SU-DHL-6 (cell line): Measurements from ENCODE around the gene TSPAN18.
"Not testable (repeated sequence)": the region's sequence is repeated elsewhere in the genome, so short reads cannot be mapped to it uniquely, and the experiment has no call there.

Experiments used
- H2AFZ ChIP-seq: fragments of 200-600 bp; sonication (generic); 2 replicates; pipeline ENCODE4 v1.6.1; 2014; ENCODE audit warnings: low read depth, mild to moderate bottlenecking, moderate library complexity, mixed read lengths, antibody characterized with exemption, low read length; ENCODE audit not compliant: severe bottlenecking
- H3F3A ChIP-seq: fragments of 200-600 bp; shearing (Covaris generic); 2 replicates; pipeline ENCODE4 v1.6.0; 2016; ENCODE audit warnings: antibody characterized with exemption, mild to moderate bottlenecking; ENCODE audit not compliant: insufficient read depth
- H3K27ac ChIP-seq: fragments of 200-600 bp; sonication (generic); 2 replicates; pipeline ENCODE4 v1.5.1; 2016; ENCODE audit warnings: low read depth, mild to moderate bottlenecking, low read length, moderate library complexity, mixed read lengths
- H3K27me3 ChIP-seq: fragments of 200-600 bp; sonication (generic), shearing (Covaris generic); 2 replicates; pipeline ENCODE4 v1.6.0; 2014; ENCODE audit warnings: mild to moderate bottlenecking, low read length
- H3K36me3 ChIP-seq: fragments of 200-600 bp; sonication (generic); 2 replicates; pipeline ENCODE4 v1.6.1; 2014; ENCODE audit warnings: mild to moderate bottlenecking, low read length, mixed read lengths
- H3K4me2 ChIP-seq: fragments of 300-600, 200-600 bp; shearing (Covaris generic), sonication (generic); 2 replicates; pipeline ENCODE4 v1.6.0; 2014; ENCODE audit warnings: low read length, low read depth, mild to moderate bottlenecking; ENCODE audit not compliant: poor library complexity, severe bottlenecking
- H3K4me3 ChIP-seq: fragments of 200-600 bp; sonication (generic); 2 replicates; pipeline ENCODE4 v1.5.1; 2014; ENCODE audit warnings: antibody characterized with exemption, low read length, mild to moderate bottlenecking, mixed read lengths; ENCODE audit not compliant: insufficient read depth, poor library complexity, severe bottlenecking
- H3K79me2 ChIP-seq: fragments of 200-600 bp; sonication (generic); 2 replicates; pipeline ENCODE4 v1.6.1; 2014; ENCODE audit warnings: mild to moderate bottlenecking, low read length, moderate library complexity; ENCODE audit not compliant: insufficient read depth
- H3K9ac ChIP-seq: fragments of 200-600 bp; sonication (generic); 2 replicates; pipeline ENCODE4 v1.7.0; 2014; ENCODE audit warnings: mild to moderate bottlenecking, low read length
- H3K9me2 ChIP-seq: fragments of 200-600 bp; sonication (generic); replicated peaks from 2 replicates; pipeline ENCODE4 v1.6.1; 2014; ENCODE audit warnings: low read length; ENCODE audit not compliant: insufficient read depth
- H3K9me3 ChIP-seq: fragments of 200-600 bp; sonication (generic); 2 replicates; pipeline ENCODE4 v1.6.1; 2014; ENCODE audit warnings: low read length, mixed read lengths; ENCODE audit not compliant: insufficient read depth
- H4K20me1 ChIP-seq: fragments of 200-600 bp; sonication (generic); 2 replicates; pipeline ENCODE4 v1.6.1; 2014; ENCODE audit warnings: low read depth, mild to moderate bottlenecking, antibody characterized with exemption, low read length, moderate library complexity, mixed read lengths
- CTCF ChIP-seq: fragments of 200-600 bp; sonication (generic); IDR thresholded peaks from one replicate; pipeline ENCODE4 v1.5.1; 2017; ENCODE audit warnings: antibody characterized with exemption, mild to moderate bottlenecking, low read length, moderate library complexity; ENCODE audit not compliant: insufficient read depth, poor library complexity, severe bottlenecking
- EZH2phosphoT487 ChIP-seq: fragments of 200-600 bp; sonication (generic), shearing (Covaris generic); conservative IDR thresholded peaks from 2 replicates; pipeline ENCODE4 v1.6.1; 2018; ENCODE audit warnings: mild to moderate bottlenecking, antibody characterized with exemption, low read length, moderate library complexity, mixed read lengths

TSPAN18 gene

GRCh38 chr11:44870181-44870580 is 143.4 kb downstream of the TSPAN18 start:
- Histone ChIP-seq H3K27ac (no peak overlapping the region), H3K9me3 (no peaks in the 10 kb centered on the region), H3K79me2 (no peaks in the 10 kb centered on the region), H4K20me1 (no peaks in the 10 kb centered on the region), H3K9ac (no peak overlapping the region), H3K27me3 (no peaks in the 10 kb centered on the region), H3K9me2 (no peaks in the 10 kb centered on the region), H3K4me3 (no peak overlapping the region), H3K4me2 (no peak overlapping the region), H2AFZ (no peak overlapping the region), H3K36me3 (no peaks in the 10 kb centered on the region), H3F3A (no peaks in the 10 kb centered on the region)
- TF ChIP-seq CTCF (no peak), EZH2phosphoT487 (no peak)

- Histone ChIP-seq H3K9me2 (no peaks in the 10 kb centered on the region), H3F3A (no peaks in the 10 kb centered on the region), H3K9ac (no peak overlapping the region), H3K4me2 (no peak overlapping the region), H3K4me3 (no peak overlapping the region), H3K27me3 (no peaks in the 10 kb centered on the region), H4K20me1 (no peaks in the 10 kb centered on the region), H3K27ac (no peak overlapping the region), H3K36me3 (no peaks in the 10 kb centered on the region), H2AFZ (no peak overlapping the region), H3K9me3 (no peaks in the 10 kb centered on the region), H3K79me2 (no peaks in the 10 kb centered on the region)
- no peak for TF ChIP-seq CTCF
- no peak for TF ChIP-seq EZH2phosphoT487
Measured at GRCh38 chr11:44870615-44871176, 143.9 kb downstream of the TSPAN18 start.

- not testable (repeated sequence) for H3K4me2 ChIP-seq, H3K9me3 ChIP-seq, H2AFZ ChIP-seq, H3K36me3 ChIP-seq, H3K9me2 ChIP-seq, H4K20me1 ChIP-seq, H3K27ac ChIP-seq, H3K4me3 ChIP-seq, H3F3A ChIP-seq, H3K9ac ChIP-seq, H3K27me3 ChIP-seq, H3K79me2 ChIP-seq
Measured at GRCh38 chr11:44871682-44872081, 144.9 kb downstream of the TSPAN18 start.

- Histone ChIP-seq H3K4me3 (no peak overlapping the region), H3F3A (no peaks in the 10 kb centered on the region), H2AFZ (no peak overlapping the region), H3K27ac (no peak overlapping the region), H3K27me3 (no peaks in the 10 kb centered on the region), H4K20me1 (no peaks in the 10 kb centered on the region), H3K79me2 (no peaks in the 10 kb centered on the region), H3K36me3 (no peaks in the 10 kb centered on the region), H3K4me2 (no peak overlapping the region), H3K9me3 (no peaks in the 10 kb centered on the region), H3K9ac (no peak overlapping the region), H3K9me2 (no peaks in the 10 kb centered on the region)
- TF ChIP-seq CTCF (no peak), EZH2phosphoT487 (no peak)
Measured at GRCh38 chr11:44872556-44872955, 145.8 kb downstream of the TSPAN18 start.
